Gastroesophageal sphincter (tissue), 4 donors: Measurements from ENCODE around the gene PCNT. TPM values are rescaled to one million over a fixed set of nuclear protein-coding genes. Genes with fewer than 3 reads are reported as not detected.
A peak's percentile ranks its signal among the peaks of the same experiment; 100 is the strongest.
"Not testable (repeated sequence)": the region's sequence is repeated elsewhere in the genome, so short reads cannot be mapped to it uniquely, and the experiment has no call there.

Experiments
- ATAC-seq: fragments of 150-250 bp; one replicate; pipeline ENCODE4 v1.9.1; 2016; ENCODE audit warnings: mild to moderate bottlenecking, moderate library complexity
- H3K27ac ChIP-seq, 4 donors: fragments of 200-600 bp; sonication (generic) in 3 of 4; 1 replicate in 3 of 4; 2 replicates in 1 of 4; pipeline ENCODE4 v1.5.1; 2016 to 2019
- H3K27me3 ChIP-seq: fragments of 200-600 bp; sonication (generic); one replicate; pipeline ENCODE4 v1.5.1; 2019
- H3K36me3 ChIP-seq, 2 donors: fragments of 200-600 bp; sonication (generic); one replicate each; pipeline ENCODE4 v1.5.1; 2019; ENCODE audit warnings: control low read depth in 1 of 2
- H3K4me1 ChIP-seq, 3 donors: fragments of 200-600 bp; sonication (generic); 1 replicate in 2 of 3; 2 replicates in 1 of 3; pipeline ENCODE4 v1.5.1; 2016 to 2019; ENCODE audit warnings: control low read depth in 2 of 3
- H3K4me3 ChIP-seq, 2 donors: fragments of 200-600 bp; sonication (generic); one replicate each; pipeline ENCODE4 v1.5.1; 2019; ENCODE audit warnings: mild to moderate bottlenecking in 1 of 2, moderate library complexity in 1 of 2
- H3K9me3 ChIP-seq, 3 donors: fragments of 200-600 bp; sonication (generic); one replicate each; pipeline ENCODE4 v1.5.1; 2017 to 2019; ENCODE audit warnings: control low read depth in 2 of 3
- CTCF ChIP-seq, 4 experiments: fragments of 200-600 bp in 2 of 4; fragments of 450-650 bp in 2 of 4; sonication (generic) in 1 of 4; IDR thresholded peaks; one replicate each; pipeline ENCODE4 v1.5.1; 2017 to 2019; ENCODE audit warnings: antibody characterized with exemption in 4 of 4, mild to moderate bottlenecking in 2 of 4, moderate library complexity in 2 of 4
- EP300 ChIP-seq: sonication (generic); formaldehyde crosslinking; IDR thresholded peaks from one replicate; pipeline ENCODE4 v1.6.1; 2017; ENCODE audit warnings: antibody characterized with exemption, mild to moderate bottlenecking
- POLR2A ChIP-seq, 2 donors: fragments of 450-650 bp; IDR thresholded peaks; one replicate each; pipeline ENCODE4 v1.6.1; 2017; ENCODE audit warnings: antibody characterized with exemption in 2 of 2, mild to moderate bottlenecking in 2 of 2, moderate library complexity in 1 of 2
- POLR2AphosphoS5 ChIP-seq: sonication (generic); formaldehyde crosslinking; IDR thresholded peaks from one replicate; pipeline ENCODE4 v1.6.1; 2017; ENCODE audit warnings: antibody characterized with exemption
- WGBS, 2 donors: methylation state at CpG; one replicate each; pipeline ENCODE4 v1.1.5; 2018; ENCODE audit warnings: low coverage in 1 of 2; 5-methylcytosine and 5-hydroxymethylcytosine counted together
- total RNA-seq, 4 donors: library from RNA; depleted of rRNA; stranded (reverse); fragments of >200 nt; gene quantifications; one replicate each; pipeline ENCODE4 v1.1.0, GENCODE V29; 2016

Gene PCNT
- total RNA-seq, 4 donors from 2014 or later: 24.3 to 31.1 (median 27.3) TPM

DNA sequence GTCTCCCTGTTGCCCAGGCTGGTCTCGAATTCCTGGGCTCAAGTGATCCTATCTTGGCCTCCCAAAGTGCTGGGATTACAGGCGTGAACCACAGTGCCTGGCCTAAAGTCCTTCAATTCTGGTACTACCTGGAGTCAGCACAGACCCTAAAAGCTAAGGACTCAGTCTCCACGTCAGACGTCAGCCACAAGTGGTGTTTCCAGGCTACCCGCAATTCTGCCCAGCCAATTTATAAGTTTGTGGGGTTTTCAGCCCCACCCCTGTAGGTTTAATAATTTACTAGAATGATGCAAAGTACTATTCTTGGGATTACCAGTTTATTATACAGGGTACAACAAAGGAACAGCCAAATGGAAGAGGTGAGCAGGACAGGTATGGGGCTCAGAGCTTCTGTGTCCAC, 124.2 kb downstream of the PCNT start:
- no peak for ATAC-seq
- H3K36me3 ChIP-seq: peaks cover 0 to 28% of the 10 kb centered on the region in 2 donors
- no peak for TF ChIP-seq POLR2A (IDR thresholded peaks at IDR 0.05)
- no peak for TF ChIP-seq EP300
- TF ChIP-seq POLR2AphosphoS5: no peak
- no peak for TF ChIP-seq CTCF (IDR thresholded peaks at IDR 0.05)
- H3K4me1 ChIP-seq: peaks cover 0 to 10% (median 0%) of the 10 kb centered on the region in 3 donors
- no peak overlapping the region for H3K27ac ChIP-seq
- no peaks in the 10 kb centered on the region for H3K9me3 ChIP-seq
- no peaks in the 10 kb centered on the region for H3K27me3 ChIP-seq
- no peak overlapping the region for H3K4me3 ChIP-seq
- whole genome bisulfite sequencing, 2 donors: 94 to 96% methylated on average over 3 to 5 of the region's 5 CpGs

- 94 to 97% methylated on average over 6 of the region's 6 CpGs for WGBS, 2 donors
- H3K4me1 ChIP-seq, ATAC-seq: not testable (repeated sequence)
These were observed 124.9 kb downstream of the PCNT start for GRCh38 chr21:46448855-46449254.

GRCh38 chr21:46452710-46453109, 128.8 kb downstream of the PCNT start:
- Histone ChIP-seq H3K36me3 (no peaks in the 10 kb centered on the region), H3K9me3 (no peaks in the 10 kb centered on the region), H3K4me1 (peaks cover 0 to 40% (median 21%) of the 10 kb centered on the region in 3 donors), H3K27me3 (no peaks in the 10 kb centered on the region), H3K4me3 (no peak overlapping the region), H3K27ac (no peak overlapping the region)
- ATAC-seq: no peak
- 93% methylated on average over 3 of the region's 5 CpGs; no CpG with 5 or more reads in 1 of the 2 donors for WGBS, 2 donors
- no peak for TF ChIP-seq EP300

More at GRCh38 chr21:46448855-46449254, 124.9 kb downstream of the PCNT start:
- not testable (repeated sequence) for H3K9me3 ChIP-seq, H3K27me3 ChIP-seq, H3K27ac ChIP-seq, H3K4me3 ChIP-seq
- H3K36me3 ChIP-seq: peaks cover 0 to 20% of the 10 kb centered on the region in 2 donors

DNA sequence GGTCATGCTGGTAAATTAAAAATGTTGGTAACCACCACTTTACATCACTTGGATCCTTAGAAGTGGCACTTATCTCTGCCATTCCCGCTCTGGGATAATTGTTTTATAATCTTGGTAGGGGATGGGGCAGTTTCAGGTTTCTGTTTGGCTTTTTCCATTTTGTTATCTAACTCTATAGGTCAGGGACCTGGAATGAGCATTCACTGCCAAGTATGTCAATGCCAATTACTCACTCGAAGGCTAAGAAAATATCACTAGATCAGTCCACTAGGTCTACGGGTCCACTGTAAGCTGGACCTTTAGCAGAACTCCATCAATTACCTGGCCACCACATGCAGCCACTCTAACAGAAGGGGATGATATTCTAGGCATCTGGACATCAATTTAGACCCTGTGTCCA, 130.2 kb downstream of the PCNT start:
- Histone ChIP-seq H3K4me3 (no peak overlapping the region), H3K9me3 (no peaks in the 10 kb centered on the region), H3K27me3 (no peaks in the 10 kb centered on the region), H3K36me3 (no peaks in the 10 kb centered on the region), H3K4me1 (peaks cover 0 to 43% (median 21%) of the 10 kb centered on the region in 3 donors), H3K27ac (no peak overlapping the region)
- no peak for TF ChIP-seq EP300
- no peak for TF ChIP-seq POLR2A (IDR thresholded peaks at IDR 0.05)
- TF ChIP-seq CTCF (IDR thresholded peaks at IDR 0.05): no peak
- TF ChIP-seq POLR2AphosphoS5: no peak
- WGBS, 2 donors: 47 to 52% methylated on average over 3 of the region's 3 CpGs
- ATAC-seq: no peak

DNA sequence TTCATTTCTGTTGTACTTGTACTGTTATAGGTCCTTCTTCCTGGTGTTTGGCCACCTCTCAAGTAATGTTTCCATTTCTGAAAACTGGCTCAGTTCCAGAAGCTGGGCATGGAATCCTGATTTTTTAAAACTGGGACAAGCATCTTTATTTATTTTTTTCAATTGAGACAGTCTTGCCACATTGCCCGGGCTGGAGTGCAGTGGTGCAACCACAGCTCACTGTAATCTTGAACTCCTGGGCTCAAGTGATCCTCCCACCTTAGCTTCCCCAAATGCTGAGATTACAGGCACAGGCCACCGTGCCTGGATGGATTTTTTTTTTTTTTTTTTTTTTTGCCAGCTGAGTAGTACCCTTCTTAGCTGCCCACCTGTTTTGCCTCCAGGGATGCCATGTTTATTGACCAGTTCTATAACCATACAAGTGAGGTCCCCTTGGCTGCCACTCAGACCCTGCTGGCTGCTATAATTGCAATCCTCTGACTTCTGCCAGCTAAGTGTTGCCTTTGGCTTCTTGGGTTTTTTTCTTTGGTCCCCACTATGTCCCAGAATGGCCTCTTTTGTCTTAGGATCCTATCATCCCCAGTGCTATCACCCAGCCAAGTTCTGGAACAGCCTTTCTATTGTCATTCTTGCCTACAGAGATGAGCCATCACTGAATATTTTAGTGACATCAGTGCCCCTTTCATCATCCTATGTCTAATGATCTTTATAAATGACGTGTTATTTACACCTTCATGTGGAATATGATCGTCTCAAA, 130.9 kb downstream of the PCNT start:
- WGBS, 2 donors: 68 to 73% methylated on average over 4 of the region's 4 CpGs
- ATAC-seq: no peak
- TF ChIP-seq EP300: no peak
- TF ChIP-seq CTCF (IDR thresholded peaks at IDR 0.05): no peak
- TF ChIP-seq POLR2AphosphoS5: no peak
- TF ChIP-seq POLR2A (IDR thresholded peaks at IDR 0.05): no peak
- no peaks in the 10 kb centered on the region for H3K36me3 ChIP-seq
- H3K4me1 ChIP-seq: peaks cover 0 to 47% (median 22%) of the 10 kb centered on the region in 3 donors
- H3K27me3 ChIP-seq: no peaks in the 10 kb centered on the region
- no peak overlapping the region for H3K4me3 ChIP-seq
- H3K27ac ChIP-seq: peak overlapping the region in 1 of 4 donors; percentile 95
- H3K9me3 ChIP-seq: no peaks in the 10 kb centered on the region
